Smooth muscle cell (in vitro differentiated cells): Measurements from ENCODE around the gene CST4. TPM values are rescaled to one million over a fixed set of nuclear protein-coding genes. Genes with fewer than 3 reads are reported as not detected.

ENCODE experiments used
- DNase-seq: peaks from one replicate; lab custom pipeline; 2025; ENCODE audit not compliant: unreplicated experiment; lab: John Stamatoyannopoulos, UW
- H2AFZ ChIP-seq: fragments of 200-600 bp; sonication (generic); 2 replicates; pipeline ENCODE4 v1.6.0; 2016; ENCODE audit warnings: antibody characterized with exemption, low read depth, mild to moderate bottlenecking
- H3F3A ChIP-seq: fragments of 200-600 bp; sonication (generic); 2 replicates; pipeline ENCODE4 v1.6.0; 2017; ENCODE audit warnings: antibody characterized with exemption, low read depth
- H3K27ac ChIP-seq: fragments of 200-600 bp; sonication (generic); 2 replicates; pipeline ENCODE4 v1.5.1; 2016; ENCODE audit warnings: low read depth, mild to moderate bottlenecking
- H3K27me3 ChIP-seq: fragments of 200-600 bp; sonication (generic); 2 replicates; pipeline ENCODE4 v1.6.1; 2016; ENCODE audit warnings: low read depth, mild to moderate bottlenecking
- H3K36me3 ChIP-seq: fragments of 200-600 bp; sonication (generic); 2 replicates; pipeline ENCODE4 v1.5.1; 2016; ENCODE audit warnings: low read depth
- H3K4me1 ChIP-seq: fragments of 200-600 bp; sonication (generic); 2 replicates; pipeline ENCODE4 v1.5.1; 2016; ENCODE audit warnings: low read depth
- H3K4me2 ChIP-seq: fragments of 200-600 bp; sonication (generic); 2 replicates; pipeline ENCODE4 v1.6.0; 2016; ENCODE audit warnings: mild to moderate bottlenecking
- H3K4me3 ChIP-seq: fragments of 200-600 bp; sonication (generic); 2 replicates; pipeline ENCODE4 v1.5.1; 2016; ENCODE audit warnings: mild to moderate bottlenecking
- H3K79me2 ChIP-seq: fragments of 200-600 bp; sonication (generic); 2 replicates; pipeline ENCODE4 v1.6.0; 2016; ENCODE audit warnings: low read depth, mild to moderate bottlenecking
- H3K9ac ChIP-seq: fragments of 200-600 bp; sonication (generic); 2 replicates; pipeline ENCODE4 v1.6.0; 2016; ENCODE audit warnings: low read depth
- H3K9me3 ChIP-seq: fragments of 200-600 bp; sonication (generic); replicated peaks from 2 replicates; pipeline ENCODE4 v1.5.1; 2016; ENCODE audit warnings: low read depth
- H4K20me1 ChIP-seq: fragments of 200-600 bp; sonication (generic); 2 replicates; pipeline ENCODE4 v1.6.0; 2016; ENCODE audit warnings: low read depth
- CTCF ChIP-seq: fragments of 200-600 bp; sonication (generic); IDR thresholded peaks from 2 replicates; pipeline ENCODE4 v1.5.1; 2017; ENCODE audit warnings: borderline replicate concordance, mild to moderate bottlenecking, antibody characterized with exemption; ENCODE audit not compliant: insufficient read depth, poor library complexity, severe bottlenecking
- WGBS: methylation state at CpG from one replicate; pipeline ENCODE4 v1.1.7; 2016; ENCODE audit warnings: low lambda C conversion rate; 5-methylcytosine and 5-hydroxymethylcytosine counted together
- polyA plus RNA-seq: library from polyadenylated mRNA; unstranded; fragments of >200 nt; fragmentation: Nextera tagmentation; extraction: Ambion mirVana; gene quantifications from 2 replicates; pipeline ENCODE4 v1.2.1, GENCODE V29; 2016
- total RNA-seq: library from RNA; depleted of rRNA; stranded (reverse); fragments of >200 nt; gene quantifications from 2 replicates; pipeline ENCODE4 v1.2.3, GENCODE V29; 2014

Gene CST4
- total and polyA plus RNA-seq, 2 experiments from 2014 or later = not detected

GRCh38 chr20:23652371-23652770 is 36.5 kb downstream of the CST4 start:
- DNase-seq = no peak
- no peaks in the 10 kb centered on the region for H3K27me3 ChIP-seq
- no peaks in the 10 kb centered on the region for H3K79me2 ChIP-seq

DNA sequence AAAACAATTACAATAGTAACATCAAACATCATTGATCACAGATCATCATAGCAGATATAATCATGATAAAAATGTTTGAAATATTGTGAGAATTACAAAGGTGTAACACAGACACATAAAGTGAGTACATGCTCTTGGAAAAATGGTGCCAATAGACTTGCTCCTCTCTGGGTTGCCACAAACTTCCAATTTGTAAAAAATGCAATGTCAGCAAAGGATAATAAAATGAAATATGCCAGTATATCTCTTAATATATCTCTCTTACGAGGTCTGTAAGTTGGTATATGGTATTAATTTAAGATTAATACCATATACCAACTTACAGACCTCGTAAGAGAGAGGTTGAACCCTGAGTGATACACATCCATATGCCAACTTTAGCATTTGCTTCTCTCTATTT is 37.7 kb downstream of the CST4 start:
- TF ChIP-seq CTCF = no peak
- Histone ChIP-seq H3K79me2 (no peaks in the 10 kb centered on the region), H3K4me2 (no peak overlapping the region), H3K9ac (no peak overlapping the region), H3K4me1 (no peaks in the 10 kb centered on the region), H3K9me3 (no peaks in the 10 kb centered on the region), H3F3A (no peaks in the 10 kb centered on the region), H4K20me1 (no peaks in the 10 kb centered on the region), H3K27me3 (no peaks in the 10 kb centered on the region), H3K4me3 (no peak overlapping the region), H3K36me3 (no peaks in the 10 kb centered on the region), H2AFZ (no peak overlapping the region), H3K27ac (no peak overlapping the region)
- no peak for DNase-seq
- WGBS = 91% methylated on average over 2 of the region's 2 CpGs

More at GRCh38 chr20:23652371-23652770, 36.5 kb downstream of the CST4 start:
- H3K4me2 ChIP-seq = no peak overlapping the region
- H3K36me3 ChIP-seq = no peaks in the 10 kb centered on the region
- H3K9ac ChIP-seq = no peak overlapping the region
- H3K27ac ChIP-seq = no peak overlapping the region
- TF ChIP-seq CTCF = no peak
- no peaks in the 10 kb centered on the region for H3K9me3 ChIP-seq
- no peaks in the 10 kb centered on the region for H3F3A ChIP-seq
- H2AFZ ChIP-seq = no peak overlapping the region
- no peaks in the 10 kb centered on the region for H4K20me1 ChIP-seq
- H3K4me1 ChIP-seq = no peaks in the 10 kb centered on the region
- no peak overlapping the region for H3K4me3 ChIP-seq

DNA sequence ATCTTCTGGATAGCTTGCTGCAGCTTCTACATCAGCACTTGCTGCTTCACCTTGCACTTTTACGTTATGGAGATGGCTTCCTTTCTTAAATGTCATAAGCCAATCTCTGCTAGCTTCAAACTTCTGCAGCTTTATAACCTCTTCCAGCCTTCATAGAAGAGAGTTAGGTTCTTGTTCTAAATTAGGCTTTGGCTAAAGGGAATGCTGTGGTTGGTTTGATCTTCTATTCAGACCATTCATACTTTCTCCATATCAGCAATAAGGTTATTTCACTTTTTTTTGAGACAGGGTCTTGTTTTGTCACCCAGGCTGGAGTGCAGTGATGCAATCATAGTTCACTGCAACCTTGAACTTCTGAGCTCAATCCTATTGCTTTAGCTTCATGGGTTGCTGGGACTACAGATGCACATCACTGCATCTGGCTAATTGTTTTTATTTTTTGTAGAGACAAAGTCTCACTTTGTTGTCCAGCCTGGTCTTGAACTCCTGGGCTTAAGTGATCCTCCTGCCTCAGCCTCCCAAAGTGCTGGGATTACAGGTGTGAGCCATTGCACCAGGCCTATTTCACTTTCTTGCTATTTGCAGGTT is 38.9 kb downstream of the CST4 start:
- Histone ChIP-seq H3K4me3 (no peak overlapping the region), H3K79me2 (no peaks in the 10 kb centered on the region), H3K4me2 (no peak overlapping the region), H3K27me3 (no peaks in the 10 kb centered on the region), H3F3A (no peaks in the 10 kb centered on the region), H4K20me1 (no peaks in the 10 kb centered on the region), H3K4me1 (no peaks in the 10 kb centered on the region), H3K9me3 (no peaks in the 10 kb centered on the region), H3K9ac (no peak overlapping the region), H2AFZ (no peak overlapping the region), H3K36me3 (no peaks in the 10 kb centered on the region), H3K27ac (no peak overlapping the region)
- 84% methylated on average over 1 of the region's 1 CpG for WGBS
- no peak for DNase-seq
- TF ChIP-seq CTCF = no peak

- Histone ChIP-seq H3K79me2 (no peaks in the 10 kb centered on the region), H4K20me1 (no peaks in the 10 kb centered on the region), H3K27ac (no peak overlapping the region), H3K4me1 (no peaks in the 10 kb centered on the region), H3K4me3 (no peak overlapping the region), H2AFZ (no peak overlapping the region), H3K9me3 (no peaks in the 10 kb centered on the region), H3K9ac (no peak overlapping the region), H3K4me2 (no peak overlapping the region), H3F3A (no peaks in the 10 kb centered on the region), H3K36me3 (no peaks in the 10 kb centered on the region), H3K27me3 (no peaks in the 10 kb centered on the region)
- DNase-seq = no peak
- WGBS = 98% methylated on average over 2 of the region's 2 CpGs
- no peak for TF ChIP-seq CTCF
Observed at GRCh38 chr20:23649242-23649641, 39.6 kb downstream of the CST4 start.
